Measurements from ENCODE around the gene SECISBP2. TPM values are rescaled to one million over a fixed set of nuclear protein-coding genes. Genes with fewer than 3 reads are reported as not detected.

Gene SECISBP2
- polyA plus RNA-seq, 1 experiment = 14.3 TPM

DNA sequence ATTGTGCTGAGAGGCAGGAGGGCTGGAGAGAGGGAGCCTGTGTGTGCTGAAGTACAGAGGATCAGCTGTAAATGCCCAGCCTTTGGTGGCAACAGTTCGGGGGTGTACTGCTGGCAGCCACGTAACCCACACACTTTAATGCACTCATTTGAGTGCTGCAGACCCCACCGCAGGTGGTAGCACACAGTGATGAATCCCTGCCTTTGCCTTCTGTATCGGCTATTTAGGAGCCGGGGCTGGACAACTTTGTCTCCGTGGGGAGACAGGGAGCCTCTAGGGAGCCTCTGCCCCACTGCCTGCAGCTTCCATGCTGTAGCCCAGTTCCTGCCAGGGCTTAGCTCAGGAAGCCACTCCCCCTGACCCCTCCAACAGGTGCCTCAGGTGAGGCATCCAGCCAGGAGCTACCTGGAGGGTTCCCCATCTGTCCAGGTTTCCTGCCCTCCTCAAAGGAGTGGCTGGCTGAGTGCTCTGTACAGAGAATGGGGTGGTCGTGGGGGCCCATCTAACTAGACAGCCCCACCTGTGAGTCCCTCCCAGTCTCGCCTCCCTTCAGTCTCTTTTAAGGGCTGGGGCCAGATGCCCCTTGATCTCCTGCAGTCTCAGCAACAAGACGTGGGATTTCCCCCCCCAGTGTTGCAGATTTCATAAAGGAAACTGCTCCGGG is 44.5 kb downstream of the SECISBP2 start:
- TF ChIP-seq, protein P1, sequence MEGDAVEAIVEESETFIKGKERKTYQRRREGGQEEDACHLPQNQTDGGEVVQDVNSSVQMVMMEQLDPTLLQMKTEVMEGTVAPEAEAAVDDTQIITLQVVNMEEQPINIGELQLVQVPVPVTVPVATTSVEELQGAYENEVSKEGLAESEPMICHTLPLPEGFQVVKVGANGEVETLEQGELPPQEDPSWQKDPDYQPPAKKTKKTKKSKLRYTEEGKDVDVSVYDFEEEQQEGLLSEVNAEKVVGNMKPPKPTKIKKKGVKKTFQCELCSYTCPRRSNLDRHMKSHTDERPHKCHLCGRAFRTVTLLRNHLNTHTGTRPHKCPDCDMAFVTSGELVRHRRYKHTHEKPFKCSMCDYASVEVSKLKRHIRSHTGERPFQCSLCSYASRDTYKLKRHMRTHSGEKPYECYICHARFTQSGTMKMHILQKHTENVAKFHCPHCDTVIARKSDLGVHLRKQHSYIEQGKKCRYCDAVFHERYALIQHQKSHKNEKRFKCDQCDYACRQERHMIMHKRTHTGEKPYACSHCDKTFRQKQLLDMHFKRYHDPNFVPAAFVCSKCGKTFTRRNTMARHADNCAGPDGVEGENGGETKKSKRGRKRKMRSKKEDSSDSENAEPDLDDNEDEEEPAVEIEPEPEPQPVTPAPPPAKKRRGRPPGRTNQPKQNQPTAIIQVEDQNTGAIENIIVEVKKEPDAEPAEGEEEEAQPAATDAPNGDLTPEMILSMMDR (IDR thresholded peaks at IDR 0.05; ENCODE audit: insufficient read depth, low read depth, low read length) = no peak
- DNase-seq (ENCODE audit: low read depth) = no peak
- no peaks in the 10 kb centered on the region for H3K27me3 ChIP-seq (ENCODE audit: control insufficient read depth, insufficient read depth, low read length)
- CTCF ChIA-PET = interaction anchor here (0.6 to 0.9 kb wide), 2 partner anchors 20 to 40 kb away, joined by 3 read pairs; no protein-coding TSS in a partner anchor
- POLR2A ChIA-PET = no interaction called here
- peaks cover 12% of the 10 kb centered on the region for H3K36me3 ChIP-seq (ENCODE audit: control insufficient read depth, insufficient read depth, low read length)
- H3K4me3 ChIP-seq (ENCODE audit: low read depth, low read length) = no peak overlapping the region

DNA sequence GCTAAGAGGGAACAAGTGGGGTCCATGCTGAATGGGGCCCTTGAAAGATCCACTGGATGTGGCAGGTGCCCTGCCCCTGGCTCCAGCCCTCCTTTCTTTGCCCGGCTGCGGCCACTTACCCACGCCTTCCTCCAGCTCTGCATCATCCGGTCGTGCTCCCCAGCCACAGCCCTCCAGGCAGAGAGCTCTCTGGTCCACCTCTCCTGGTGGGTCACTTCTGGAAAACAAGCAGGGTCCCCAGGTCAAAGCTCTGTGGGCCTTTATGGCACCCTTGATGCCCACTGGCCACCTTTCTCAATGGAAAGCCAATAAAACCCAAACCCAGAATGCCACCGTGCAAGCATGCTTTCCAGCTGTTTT is 45.0 kb downstream of the SECISBP2 start:
- Histone ChIP-seq H3K36me3 (ENCODE audit: control insufficient read depth, insufficient read depth, low read length) (peaks cover 8% of the 10 kb centered on the region), H3K4me3 (ENCODE audit: low read depth, low read length) (no peak overlapping the region), H3K27me3 (ENCODE audit: control insufficient read depth, insufficient read depth, low read length) (no peaks in the 10 kb centered on the region)
- TF ChIP-seq, protein P1 (IDR thresholded peaks at IDR 0.05; ENCODE audit: insufficient read depth, low read depth, low read length) = no peak
- POLR2A ChIA-PET = no interaction called here
- no peak for DNase-seq (ENCODE audit: low read depth)
- CTCF ChIA-PET = interaction anchor here (0.9 to 1.0 kb wide), 2 partner anchors 20 to 186 kb away, joined by 3 read pairs; no protein-coding TSS in a partner anchor

DNA sequence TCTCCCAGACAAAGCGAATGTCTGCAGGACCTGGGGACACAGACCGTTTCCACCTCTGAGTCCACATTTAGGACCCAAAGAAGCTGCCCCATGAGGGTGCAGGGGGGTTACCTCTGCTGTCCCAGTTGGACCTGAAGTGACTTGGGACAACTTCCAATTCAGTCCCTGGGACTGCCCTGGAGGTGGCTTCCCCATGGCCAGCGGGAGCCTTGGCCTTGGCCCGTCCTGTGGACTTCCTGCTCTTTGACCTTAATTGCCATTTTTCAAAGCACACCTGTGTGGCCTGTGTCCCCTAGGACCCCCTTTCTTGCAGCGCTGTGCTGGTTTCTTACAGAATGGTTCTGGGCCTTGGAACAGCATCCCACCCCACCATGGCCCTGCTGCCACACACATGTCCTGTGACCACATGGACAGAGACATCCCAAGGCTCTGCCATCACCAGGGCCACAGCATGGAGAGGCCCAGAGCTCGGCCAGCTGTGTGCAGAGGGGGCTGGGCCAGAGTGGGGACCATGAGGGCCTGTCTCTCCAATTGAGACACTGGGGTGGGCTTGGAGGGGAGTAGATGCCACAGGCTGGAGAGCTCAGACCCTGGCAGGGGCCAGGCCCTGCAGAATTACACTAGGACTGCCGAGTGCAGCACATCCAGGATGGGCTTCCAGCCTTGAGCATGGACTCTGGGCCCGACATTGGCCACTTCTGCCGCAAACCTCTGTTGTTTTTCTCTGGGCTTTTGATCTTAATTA is 45.8 kb downstream of the SECISBP2 start:
- no peak for DNase-seq (ENCODE audit: low read depth)
- Histone ChIP-seq H3K4me3 (ENCODE audit: low read depth, low read length) (no peak overlapping the region), H3K36me3 (ENCODE audit: control insufficient read depth, insufficient read depth, low read length) (peaks cover 6% of the 10 kb centered on the region), H3K27me3 (ENCODE audit: control insufficient read depth, insufficient read depth, low read length) (no peaks in the 10 kb centered on the region)
- CTCF ChIA-PET = interaction anchor here (0.9 to 1.0 kb wide), 2 partner anchors 21 to 185 kb away, joined by 3 read pairs; no protein-coding TSS in a partner anchor
- POLR2A ChIA-PET = no interaction called here
- TF ChIP-seq, protein P1 (IDR thresholded peaks at IDR 0.05; ENCODE audit: insufficient read depth, low read depth, low read length) = no peak

DNA sequence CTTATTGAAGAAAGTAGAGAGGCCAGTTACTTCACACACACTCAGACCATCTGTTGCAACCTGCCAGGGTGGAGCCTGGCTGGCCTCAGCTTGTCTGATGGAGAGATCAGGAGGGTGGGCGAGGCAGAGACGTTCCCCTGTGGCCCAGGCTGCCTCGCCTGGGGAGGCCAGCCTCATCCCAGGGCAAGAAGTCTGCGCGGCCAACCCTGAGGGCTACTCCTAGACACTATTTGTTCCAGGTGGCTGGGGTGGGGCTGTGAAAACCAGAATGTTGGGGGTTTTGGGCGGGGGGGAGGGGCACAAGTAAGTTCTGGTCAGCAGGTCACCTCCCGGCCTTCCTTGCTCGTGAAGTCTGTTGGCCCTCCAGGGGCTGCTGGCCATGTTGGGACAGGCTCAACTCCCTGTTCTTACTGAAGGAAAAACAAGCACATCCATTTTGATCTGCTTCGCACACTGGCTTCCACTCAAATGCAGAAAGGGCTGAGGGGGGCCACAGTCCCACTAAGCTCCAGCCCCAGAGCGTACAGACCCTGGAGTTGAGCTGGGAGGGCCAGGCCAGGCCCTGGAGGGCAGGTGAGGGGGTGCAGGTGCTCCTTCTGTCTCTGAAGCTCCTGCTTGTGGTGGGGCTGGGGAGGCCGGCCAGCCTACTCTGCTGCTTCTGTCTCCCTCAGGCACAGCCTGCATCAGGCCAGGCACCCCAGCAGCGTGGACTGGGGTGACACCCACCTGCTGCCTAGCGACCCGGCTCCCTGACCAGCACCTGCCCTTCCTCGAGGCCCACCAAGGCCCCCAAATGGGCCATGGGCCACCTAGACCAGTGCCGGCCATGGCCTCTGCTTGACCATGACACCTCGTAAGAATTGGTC is 46.6 kb downstream of the SECISBP2 start:
- Histone ChIP-seq H3K27me3 (ENCODE audit: control insufficient read depth, insufficient read depth, low read length) (no peaks in the 10 kb centered on the region), H3K36me3 (ENCODE audit: control insufficient read depth, insufficient read depth, low read length) (peaks cover 5% of the 10 kb centered on the region), H3K4me3 (ENCODE audit: low read depth, low read length) (no peak overlapping the region)
- ChIA-PET POLR2A (no interaction called here), CTCF (no interaction called here)
- DNase-seq (ENCODE audit: low read depth) = no peak
- TF ChIP-seq, protein P1 (IDR thresholded peaks at IDR 0.05; ENCODE audit: insufficient read depth, low read depth, low read length) = no peak

DNA sequence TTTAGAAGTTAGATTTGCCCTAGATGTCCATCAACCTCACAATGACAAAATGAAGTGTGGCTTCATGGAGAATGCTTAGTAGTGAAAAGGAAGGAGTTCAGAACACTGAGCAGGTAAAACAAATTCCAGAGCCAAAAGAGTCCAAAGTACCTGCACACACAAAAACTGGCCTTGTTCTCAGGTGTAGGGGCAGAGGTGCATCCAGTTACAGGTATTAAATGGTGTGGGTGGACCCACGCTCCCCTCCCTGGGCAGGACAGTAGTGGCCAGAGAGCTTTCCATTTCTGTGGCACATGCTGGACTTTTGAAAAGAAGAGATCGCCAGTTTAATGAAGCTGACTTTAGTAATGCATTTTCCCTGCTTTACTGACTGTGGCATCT is 47.2 kb downstream of the SECISBP2 start:
- H3K4me3 ChIP-seq (ENCODE audit: low read depth, low read length) = no peak overlapping the region
- CTCF ChIA-PET = no interaction called here
- H3K36me3 ChIP-seq (ENCODE audit: control insufficient read depth, insufficient read depth, low read length) = peaks cover 4% of the 10 kb centered on the region
- POLR2A ChIA-PET = no interaction called here
- DNase-seq (ENCODE audit: low read depth) = no peak
- TF ChIP-seq, protein P1 (IDR thresholded peaks at IDR 0.05; ENCODE audit: insufficient read depth, low read depth, low read length) = no peak
- H3K27me3 ChIP-seq (ENCODE audit: control insufficient read depth, insufficient read depth, low read length) = no peaks in the 10 kb centered on the region
